Smooth muscle cell (in vitro differentiated cells): ENCODE measurements around the gene CSGALNACT2. TPM values are rescaled to one million over a fixed set of nuclear protein-coding genes. Genes with fewer than 3 reads are reported as not detected.

Experiments used
- DNase-seq: peaks from one replicate; lab custom pipeline; 2025; ENCODE audit not compliant: unreplicated experiment; lab: John Stamatoyannopoulos, UW
- H2AFZ ChIP-seq: fragments of 200-600 bp; sonication (generic); 2 replicates; pipeline ENCODE4 v1.6.0; 2016; ENCODE audit warnings: antibody characterized with exemption, low read depth, mild to moderate bottlenecking
- H3F3A ChIP-seq: fragments of 200-600 bp; sonication (generic); 2 replicates; pipeline ENCODE4 v1.6.0; 2017; ENCODE audit warnings: antibody characterized with exemption, low read depth
- H3K27ac ChIP-seq: fragments of 200-600 bp; sonication (generic); 2 replicates; pipeline ENCODE4 v1.5.1; 2016; ENCODE audit warnings: low read depth, mild to moderate bottlenecking
- H3K27me3 ChIP-seq: fragments of 200-600 bp; sonication (generic); 2 replicates; pipeline ENCODE4 v1.6.1; 2016; ENCODE audit warnings: low read depth, mild to moderate bottlenecking
- H3K36me3 ChIP-seq: fragments of 200-600 bp; sonication (generic); 2 replicates; pipeline ENCODE4 v1.5.1; 2016; ENCODE audit warnings: low read depth
- H3K4me1 ChIP-seq: fragments of 200-600 bp; sonication (generic); 2 replicates; pipeline ENCODE4 v1.5.1; 2016; ENCODE audit warnings: low read depth
- H3K4me2 ChIP-seq: fragments of 200-600 bp; sonication (generic); 2 replicates; pipeline ENCODE4 v1.6.0; 2016; ENCODE audit warnings: mild to moderate bottlenecking
- H3K4me3 ChIP-seq: fragments of 200-600 bp; sonication (generic); 2 replicates; pipeline ENCODE4 v1.5.1; 2016; ENCODE audit warnings: mild to moderate bottlenecking
- H3K79me2 ChIP-seq: fragments of 200-600 bp; sonication (generic); 2 replicates; pipeline ENCODE4 v1.6.0; 2016; ENCODE audit warnings: low read depth, mild to moderate bottlenecking
- H3K9ac ChIP-seq: fragments of 200-600 bp; sonication (generic); 2 replicates; pipeline ENCODE4 v1.6.0; 2016; ENCODE audit warnings: low read depth
- H3K9me3 ChIP-seq: fragments of 200-600 bp; sonication (generic); replicated peaks from 2 replicates; pipeline ENCODE4 v1.5.1; 2016; ENCODE audit warnings: low read depth
- H4K20me1 ChIP-seq: fragments of 200-600 bp; sonication (generic); 2 replicates; pipeline ENCODE4 v1.6.0; 2016; ENCODE audit warnings: low read depth
- WGBS: methylation state at CpG from one replicate; pipeline ENCODE4 v1.1.7; 2016; ENCODE audit warnings: low lambda C conversion rate; 5-methylcytosine and 5-hydroxymethylcytosine counted together
- polyA plus RNA-seq: library from polyadenylated mRNA; unstranded; fragments of >200 nt; fragmentation: Nextera tagmentation; extraction: Ambion mirVana; gene quantifications from 2 replicates; pipeline ENCODE4 v1.2.1, GENCODE V29; 2016
- total RNA-seq: library from RNA; depleted of rRNA; stranded (reverse); fragments of >200 nt; gene quantifications from 2 replicates; pipeline ENCODE4 v1.2.3, GENCODE V29; 2014
- TF ChIP-seq, protein P1 (sequence below): fragments of 200-600 bp; sonication (generic); IDR thresholded peaks from 2 replicates; pipeline ENCODE4 v1.5.1; 2017; ENCODE audit warnings: borderline replicate concordance, mild to moderate bottlenecking, antibody characterized with exemption; ENCODE audit not compliant: insufficient read depth, poor library complexity, severe bottlenecking

Gene CSGALNACT2
- total and polyA plus RNA-seq, 2 experiments from 2014 or later = 35.6 to 40.4 TPM

- DNase-seq = no peak
- no peaks in the 10 kb centered on the region for H3K36me3 ChIP-seq
- no peak overlapping the region for H2AFZ ChIP-seq
- H3K27me3 ChIP-seq = no peaks in the 10 kb centered on the region
- H4K20me1 ChIP-seq = no peaks in the 10 kb centered on the region
- no peak overlapping the region for H3K4me2 ChIP-seq
- H3K4me3 ChIP-seq = no peak overlapping the region
- TF ChIP-seq, protein P1, sequence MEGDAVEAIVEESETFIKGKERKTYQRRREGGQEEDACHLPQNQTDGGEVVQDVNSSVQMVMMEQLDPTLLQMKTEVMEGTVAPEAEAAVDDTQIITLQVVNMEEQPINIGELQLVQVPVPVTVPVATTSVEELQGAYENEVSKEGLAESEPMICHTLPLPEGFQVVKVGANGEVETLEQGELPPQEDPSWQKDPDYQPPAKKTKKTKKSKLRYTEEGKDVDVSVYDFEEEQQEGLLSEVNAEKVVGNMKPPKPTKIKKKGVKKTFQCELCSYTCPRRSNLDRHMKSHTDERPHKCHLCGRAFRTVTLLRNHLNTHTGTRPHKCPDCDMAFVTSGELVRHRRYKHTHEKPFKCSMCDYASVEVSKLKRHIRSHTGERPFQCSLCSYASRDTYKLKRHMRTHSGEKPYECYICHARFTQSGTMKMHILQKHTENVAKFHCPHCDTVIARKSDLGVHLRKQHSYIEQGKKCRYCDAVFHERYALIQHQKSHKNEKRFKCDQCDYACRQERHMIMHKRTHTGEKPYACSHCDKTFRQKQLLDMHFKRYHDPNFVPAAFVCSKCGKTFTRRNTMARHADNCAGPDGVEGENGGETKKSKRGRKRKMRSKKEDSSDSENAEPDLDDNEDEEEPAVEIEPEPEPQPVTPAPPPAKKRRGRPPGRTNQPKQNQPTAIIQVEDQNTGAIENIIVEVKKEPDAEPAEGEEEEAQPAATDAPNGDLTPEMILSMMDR = no peak
- H3K4me1 ChIP-seq = no peaks in the 10 kb centered on the region
- H3K9me3 ChIP-seq = no peaks in the 10 kb centered on the region
- no peak overlapping the region for H3K9ac ChIP-seq
- no peaks in the 10 kb centered on the region for H3F3A ChIP-seq
- H3K27ac ChIP-seq = no peak overlapping the region
- 92% methylated on average over 9 of the region's 10 CpGs for WGBS
- H3K79me2 ChIP-seq = no peaks in the 10 kb centered on the region
These were observed 22.2 kb upstream of the CSGALNACT2 start for GRCh38 chr10:43115881-43116595.

DNA sequence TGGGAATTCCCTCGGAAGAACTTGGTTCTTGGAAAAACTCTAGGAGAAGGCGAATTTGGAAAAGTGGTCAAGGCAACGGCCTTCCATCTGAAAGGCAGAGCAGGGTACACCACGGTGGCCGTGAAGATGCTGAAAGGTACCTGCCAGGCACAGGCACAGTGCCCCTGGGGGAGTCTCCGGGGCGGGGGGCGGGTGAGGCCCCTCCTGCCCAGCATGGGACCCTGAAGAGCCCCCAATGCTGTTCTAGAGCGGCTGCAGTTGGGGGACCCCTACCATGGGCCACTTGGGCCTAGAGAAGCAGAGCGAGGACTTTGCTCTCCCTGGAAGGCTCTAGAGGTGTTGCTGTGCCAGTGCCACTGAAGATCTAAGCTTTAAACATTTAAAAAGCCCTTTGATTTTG lies 21.6 kb upstream of the CSGALNACT2 start:
- no peaks in the 10 kb centered on the region for H3K79me2 ChIP-seq
- whole genome bisulfite sequencing = 86% methylated on average over 10 of the region's 10 CpGs
- DNase-seq = no peak
- no peak overlapping the region for H3K9ac ChIP-seq
- no peaks in the 10 kb centered on the region for H3K4me1 ChIP-seq
- H4K20me1 ChIP-seq = no peaks in the 10 kb centered on the region
- no peak overlapping the region for H3K27ac ChIP-seq
- H3K4me3 ChIP-seq = no peak overlapping the region
- H3K4me2 ChIP-seq = no peak overlapping the region
- no peaks in the 10 kb centered on the region for H3K9me3 ChIP-seq
- H2AFZ ChIP-seq = no peak overlapping the region
- no peaks in the 10 kb centered on the region for H3K36me3 ChIP-seq
- H3F3A ChIP-seq = no peaks in the 10 kb centered on the region
- TF ChIP-seq, protein P1 = no peak
- no peaks in the 10 kb centered on the region for H3K27me3 ChIP-seq

DNA sequence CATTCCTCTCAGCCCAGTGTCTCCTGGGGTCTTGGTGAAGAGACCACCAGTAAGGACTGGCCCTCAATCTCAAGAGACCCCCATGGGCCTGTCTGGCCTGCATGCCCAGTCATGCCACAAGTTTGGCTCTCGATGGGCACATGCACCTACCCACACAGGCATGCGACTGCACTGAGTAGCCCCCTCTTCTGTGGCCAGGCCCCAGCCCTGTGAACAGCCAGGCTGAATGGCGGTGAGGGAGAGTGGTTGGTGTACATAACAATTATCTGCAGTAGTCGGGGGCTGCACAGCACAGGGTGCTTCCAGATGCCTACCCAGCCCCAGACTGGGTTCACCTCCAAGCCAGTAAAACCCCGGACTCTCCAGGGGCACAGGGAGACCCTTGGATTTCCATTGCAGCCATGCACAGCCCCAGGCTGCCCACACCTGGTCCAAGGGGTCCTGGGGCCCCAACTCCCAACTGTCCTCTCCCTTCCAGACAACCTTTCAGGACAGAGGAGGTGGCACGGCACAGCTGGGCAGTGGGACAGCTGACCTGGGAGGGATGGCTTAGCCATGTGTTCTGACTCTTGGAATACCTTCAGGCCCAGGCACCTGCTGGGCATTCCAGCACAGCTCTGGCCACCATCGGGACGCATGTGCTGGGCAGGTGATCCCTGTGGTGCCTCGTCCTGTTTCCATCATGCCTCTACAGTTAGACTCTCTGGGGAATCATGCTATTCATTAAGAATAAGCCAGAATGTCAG lies 21.0 kb upstream of the CSGALNACT2 start:
- DNase-seq = no peak
- H3K4me1 ChIP-seq = no peaks in the 10 kb centered on the region
- H3K9me3 ChIP-seq = no peaks in the 10 kb centered on the region
- no peak overlapping the region for H2AFZ ChIP-seq
- no peaks in the 10 kb centered on the region for H3F3A ChIP-seq
- H3K9ac ChIP-seq = no peak overlapping the region
- H4K20me1 ChIP-seq = no peaks in the 10 kb centered on the region
- no peaks in the 10 kb centered on the region for H3K36me3 ChIP-seq
- no peaks in the 10 kb centered on the region for H3K79me2 ChIP-seq
- H3K4me2 ChIP-seq = no peak overlapping the region
- TF ChIP-seq, protein P1 = no peak
- WGBS = 68% methylated on average over 9 of the region's 9 CpGs
- H3K27me3 ChIP-seq = no peaks in the 10 kb centered on the region
- H3K27ac ChIP-seq = no peak overlapping the region
- no peak overlapping the region for H3K4me3 ChIP-seq
